GM12801 (cell line): Measurements from ENCODE around the gene NPLOC4.

Experiments
- TF ChIP-seq, protein P1 (sequence below): IDR thresholded peaks from one replicate; pipeline ENCODE4 v1.5.1; 2011; ENCODE audit warnings: control low read depth; ENCODE audit not compliant: insufficient read length; ENCODE audit errors: extremely low read depth

Gene NPLOC4

DNA sequence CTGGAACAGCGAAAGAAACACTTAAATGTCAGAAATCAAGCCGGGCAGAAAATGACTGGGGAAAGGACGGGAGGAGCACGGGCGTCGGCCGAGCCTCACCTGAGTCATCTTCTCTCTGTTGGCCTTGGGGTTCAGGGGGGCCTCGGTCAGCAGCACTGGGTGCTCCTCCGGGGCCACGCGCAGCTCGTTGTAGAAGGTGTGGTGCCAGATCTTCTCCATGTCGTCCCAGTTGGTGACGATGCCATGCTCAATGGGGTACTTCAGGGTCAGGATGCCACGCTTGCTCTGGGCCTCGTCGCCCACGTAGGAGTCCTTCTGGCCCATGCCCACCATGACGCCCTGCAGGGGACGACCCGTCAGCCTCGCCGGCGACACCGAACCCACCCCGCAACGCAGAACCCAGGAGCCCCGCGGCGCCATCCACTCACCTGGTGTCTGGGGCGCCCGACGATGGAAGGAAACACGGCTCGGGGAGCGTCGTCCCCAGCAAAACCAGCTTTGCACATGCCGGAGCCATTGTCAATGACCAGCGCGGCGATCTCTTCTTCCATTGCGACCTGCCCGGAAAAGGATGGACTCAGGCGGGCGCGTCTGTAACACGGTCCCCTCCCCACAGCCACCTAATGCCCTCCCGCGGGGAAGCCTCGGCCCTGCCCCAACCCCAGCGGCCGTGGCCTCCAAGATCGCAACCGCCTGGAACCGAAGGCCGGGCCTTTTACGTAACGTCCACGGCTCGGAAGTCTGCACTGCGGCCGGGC is 124.9 kb downstream of the NPLOC4 start:
- TF ChIP-seq, protein P1, sequence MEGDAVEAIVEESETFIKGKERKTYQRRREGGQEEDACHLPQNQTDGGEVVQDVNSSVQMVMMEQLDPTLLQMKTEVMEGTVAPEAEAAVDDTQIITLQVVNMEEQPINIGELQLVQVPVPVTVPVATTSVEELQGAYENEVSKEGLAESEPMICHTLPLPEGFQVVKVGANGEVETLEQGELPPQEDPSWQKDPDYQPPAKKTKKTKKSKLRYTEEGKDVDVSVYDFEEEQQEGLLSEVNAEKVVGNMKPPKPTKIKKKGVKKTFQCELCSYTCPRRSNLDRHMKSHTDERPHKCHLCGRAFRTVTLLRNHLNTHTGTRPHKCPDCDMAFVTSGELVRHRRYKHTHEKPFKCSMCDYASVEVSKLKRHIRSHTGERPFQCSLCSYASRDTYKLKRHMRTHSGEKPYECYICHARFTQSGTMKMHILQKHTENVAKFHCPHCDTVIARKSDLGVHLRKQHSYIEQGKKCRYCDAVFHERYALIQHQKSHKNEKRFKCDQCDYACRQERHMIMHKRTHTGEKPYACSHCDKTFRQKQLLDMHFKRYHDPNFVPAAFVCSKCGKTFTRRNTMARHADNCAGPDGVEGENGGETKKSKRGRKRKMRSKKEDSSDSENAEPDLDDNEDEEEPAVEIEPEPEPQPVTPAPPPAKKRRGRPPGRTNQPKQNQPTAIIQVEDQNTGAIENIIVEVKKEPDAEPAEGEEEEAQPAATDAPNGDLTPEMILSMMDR = no peak

DNA sequence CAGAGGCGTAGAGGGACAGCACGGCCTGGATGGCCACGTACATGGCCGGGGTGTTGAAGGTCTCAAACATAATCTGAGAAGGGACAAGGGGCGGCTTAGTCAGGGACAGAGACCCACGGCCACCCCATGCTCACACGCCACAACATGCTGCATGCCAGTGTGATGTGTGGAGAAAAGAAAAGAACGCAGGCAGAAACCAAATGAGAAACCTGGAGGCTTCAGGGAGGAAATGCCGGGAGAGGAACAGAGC is 125.4 kb downstream of the NPLOC4 start:
- TF ChIP-seq, protein P1 = no peak

DNA sequence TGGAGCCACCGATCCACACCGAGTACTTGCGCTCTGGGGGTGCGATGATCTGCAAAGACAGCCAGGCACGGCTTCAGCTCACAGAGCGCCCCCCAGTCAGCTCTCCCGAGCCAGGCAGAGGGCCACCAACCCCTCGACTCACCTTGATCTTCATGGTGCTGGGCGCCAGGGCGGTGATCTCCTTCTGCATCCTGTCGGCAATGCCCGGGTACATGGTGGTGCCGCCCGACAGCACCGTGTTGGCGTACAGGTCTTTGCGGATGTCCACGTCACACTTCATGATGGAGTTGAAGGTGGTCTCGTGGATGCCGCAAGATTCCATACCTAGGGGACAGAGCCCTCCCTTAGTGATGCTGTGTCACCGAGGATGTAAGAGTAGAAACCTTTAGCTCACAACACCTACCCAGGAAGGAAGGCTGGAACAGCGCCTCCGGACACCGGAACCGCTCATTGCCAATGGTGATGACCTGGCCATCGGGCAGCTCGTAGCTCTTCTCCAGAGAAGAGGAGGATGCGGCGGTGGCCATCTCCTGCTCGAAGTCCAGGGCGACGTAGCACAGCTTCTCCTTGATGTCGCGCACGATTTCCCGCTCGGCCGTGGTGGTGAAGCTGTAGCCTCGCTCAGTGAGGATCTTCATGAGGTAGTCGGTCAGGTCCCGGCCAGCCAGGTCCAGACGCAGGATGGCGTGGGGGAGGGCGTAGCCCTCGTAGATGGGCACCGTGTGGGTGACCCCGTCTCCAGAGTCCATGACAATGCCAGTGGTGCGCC is 125.9 kb downstream of the NPLOC4 start:
- TF ChIP-seq, protein P1 = no peak

DNA sequence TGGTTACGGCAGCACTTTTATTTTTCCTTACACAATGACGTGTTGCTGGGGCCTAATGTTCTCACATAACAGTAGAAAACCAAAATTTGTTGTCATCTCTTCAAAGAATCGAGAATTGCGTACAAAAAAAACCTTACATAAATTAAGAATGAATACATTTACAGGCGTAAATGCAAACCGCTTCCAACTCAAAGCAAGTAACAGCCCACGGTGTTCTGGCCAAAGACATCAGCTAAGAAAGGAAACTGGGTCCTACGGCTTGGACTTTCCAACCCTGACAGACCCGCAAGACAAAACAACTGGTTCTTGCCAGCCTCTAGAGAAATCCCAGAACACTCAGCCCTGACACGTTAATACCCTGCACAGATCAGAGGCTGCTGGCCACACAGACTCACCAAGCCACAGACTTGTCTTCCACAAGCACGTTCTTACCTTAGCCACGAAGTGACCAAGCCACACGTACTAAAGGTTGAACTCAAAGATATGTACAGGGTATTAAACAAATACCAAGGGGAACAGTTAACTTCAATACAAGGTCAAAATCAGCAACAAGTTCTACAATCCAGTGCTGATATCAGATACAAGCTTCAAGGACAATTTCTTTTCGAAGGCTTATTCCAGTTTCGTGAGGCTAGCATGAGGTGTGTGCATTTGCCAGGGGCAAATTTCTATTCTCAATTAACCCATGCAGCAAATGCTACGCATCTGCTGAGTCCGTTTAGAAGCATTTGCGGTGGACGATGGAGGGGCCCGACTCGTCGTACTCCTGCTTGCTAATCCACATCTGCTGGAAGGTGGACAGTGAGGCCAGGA is 126.7 kb downstream of the NPLOC4 start:
- TF ChIP-seq, protein P1 = no peak

DNA sequence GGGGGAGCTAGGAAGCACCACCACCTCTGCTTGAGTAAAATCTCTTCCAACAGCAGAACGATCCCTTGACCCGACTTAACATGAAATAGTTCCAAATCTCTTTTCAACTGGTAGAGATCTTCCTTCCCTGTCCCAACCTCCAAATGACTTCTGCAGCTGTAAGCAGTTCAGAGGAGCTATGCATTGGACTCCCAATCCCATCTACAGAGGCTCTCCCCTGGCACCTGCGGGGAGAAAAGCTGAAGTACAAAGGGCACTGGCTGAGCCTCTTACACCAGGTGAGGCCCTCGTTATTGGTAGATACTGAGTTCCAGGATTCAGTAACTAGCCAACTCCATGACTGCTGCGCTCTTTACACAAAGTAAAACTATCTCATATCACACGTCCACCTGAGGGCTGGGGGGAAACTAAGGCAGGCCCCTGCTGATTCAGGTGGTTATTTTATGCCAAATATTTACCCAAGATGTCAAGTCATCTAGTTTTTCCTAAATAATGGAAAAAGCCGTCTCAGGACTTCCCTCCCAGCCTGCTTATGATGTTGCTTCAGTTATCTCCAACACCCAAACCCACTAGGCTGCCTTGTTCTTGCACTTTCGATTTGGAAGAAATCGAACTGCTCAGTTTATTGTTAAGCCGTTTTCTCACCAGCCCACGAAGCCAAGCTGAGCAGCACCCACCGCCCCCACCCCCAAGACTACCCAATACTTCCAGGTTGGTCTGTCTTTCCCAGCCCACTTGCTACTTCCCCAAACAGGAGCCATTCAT is 127.5 kb downstream of the NPLOC4 start:
- TF ChIP-seq, protein P1 = no peak

DNA sequence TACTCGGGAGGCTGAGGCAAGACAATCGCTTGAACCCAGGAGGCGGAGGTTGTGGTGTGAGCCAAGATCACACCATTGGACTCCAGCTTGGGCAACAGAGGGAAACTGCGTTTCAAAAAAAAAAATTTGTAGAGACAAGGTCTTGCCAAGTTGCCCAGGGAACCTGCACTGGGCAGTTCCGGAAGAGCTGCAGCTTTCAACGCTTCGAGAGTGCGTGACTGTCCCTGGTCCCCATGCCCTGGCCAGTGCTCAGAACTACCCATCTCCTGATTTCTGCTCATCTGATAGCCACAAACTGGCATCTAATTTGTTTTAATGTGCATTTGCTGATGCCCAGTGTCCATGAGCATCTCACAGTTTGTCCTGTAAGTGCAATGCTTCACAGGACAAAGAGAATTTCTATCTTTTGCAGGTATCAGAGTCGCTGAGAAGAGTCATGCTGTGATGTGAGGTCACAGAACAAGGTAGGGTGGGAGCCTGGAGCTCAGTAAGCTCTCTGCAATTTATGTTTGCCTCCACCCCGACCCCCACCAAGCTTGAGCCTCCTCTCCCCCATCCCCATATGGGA is 128.2 kb downstream of the NPLOC4 start:
- TF ChIP-seq, protein P1 = no peak
